Astrocyte (in vitro differentiated cells and primary cell): ENCODE results near the gene NTN3. TPM values are rescaled to one million over a fixed set of nuclear protein-coding genes. Genes with fewer than 3 reads are reported as not detected.

ENCODE experiments used
- DNase-seq: peaks from one replicate; pipeline ENCODE4 v3.0.0-alpha.2; 2010; ENCODE audit warnings: low read depth
- FAIRE-seq: peaks from 2 replicates; lab custom pipeline; 2011; peaks lifted over from hg19 to GRCh38; lab: Jason Lieb, UNC
- H2AFZ ChIP-seq: 2 replicates; pipeline ENCODE4 v1.6.0; 2012; ENCODE audit warnings: low read depth, low read length, inconsistent platforms
- H3K27ac ChIP-seq: 2 replicates; pipeline ENCODE4 v1.5.1; 2011; ENCODE audit warnings: low read depth, low read length, inconsistent platforms
- H3K27me3 ChIP-seq: 2 replicates; pipeline ENCODE4 v1.6.0; 2011; ENCODE audit warnings: low read length, inconsistent platforms; ENCODE audit not compliant: insufficient read depth
- H3K36me3 ChIP-seq: 2 replicates; pipeline ENCODE4 v1.5.1; 2011; ENCODE audit warnings: low read length, inconsistent platforms; ENCODE audit not compliant: insufficient read depth
- H3K4me1 ChIP-seq: 2 replicates; pipeline ENCODE4 v1.5.1; 2011; ENCODE audit warnings: low read length, inconsistent platforms; ENCODE audit not compliant: insufficient read depth
- H3K4me2 ChIP-seq: 2 replicates; pipeline ENCODE4 v1.6.0; 2012; ENCODE audit warnings: low read length, inconsistent platforms
- H3K4me3 ChIP-seq: 2 replicates; pipeline ENCODE4 v1.5.1; 2011; ENCODE audit warnings: low read depth, mild to moderate bottlenecking, low read length, inconsistent platforms; ENCODE audit not compliant: insufficient read depth
- H3K79me2 ChIP-seq: 2 replicates; pipeline ENCODE4 v1.6.0; 2012; ENCODE audit warnings: mild to moderate bottlenecking, low read length, inconsistent platforms; ENCODE audit not compliant: insufficient read depth
- H3K9ac ChIP-seq: 2 replicates; pipeline ENCODE4 v1.6.0; 2012; ENCODE audit warnings: mild to moderate bottlenecking, low read length, inconsistent platforms
- H3K9me3 ChIP-seq: 2 replicates; pipeline ENCODE4 v1.5.1; 2012; ENCODE audit warnings: low read depth, mild to moderate bottlenecking, low read length, inconsistent platforms; ENCODE audit not compliant: insufficient read depth
- H4K20me1 ChIP-seq: 2 replicates; pipeline ENCODE4 v1.6.0; 2012; ENCODE audit warnings: low read length, inconsistent platforms; ENCODE audit not compliant: insufficient read depth
- H3K27ac Mint-ChIP-seq: one replicate; pipeline ENCODE4 v1.8.0; 2021; ENCODE audit warnings: mild to moderate bottlenecking, mixed read lengths; ENCODE audit not compliant: unreplicated experiment
- H3K27me3 Mint-ChIP-seq: one replicate; pipeline ENCODE4 v1.8.0; 2021; ENCODE audit warnings: low read depth, mixed read lengths; ENCODE audit not compliant: unreplicated experiment
- H3K36me3 Mint-ChIP-seq: one replicate; pipeline ENCODE4 v1.8.0; 2021; ENCODE audit warnings: low read depth, mixed read lengths; ENCODE audit not compliant: unreplicated experiment
- H3K4me1 Mint-ChIP-seq: one replicate; pipeline ENCODE4 v1.8.0; 2021; ENCODE audit warnings: low read depth, mixed read lengths; ENCODE audit not compliant: unreplicated experiment
- H3K4me3 Mint-ChIP-seq: one replicate; pipeline ENCODE4 v1.8.0; 2021; ENCODE audit warnings: mild to moderate bottlenecking, moderate library complexity, mixed read lengths; ENCODE audit not compliant: unreplicated experiment
- H3K9me3 Mint-ChIP-seq: one replicate; pipeline ENCODE4 v1.8.0; 2021; ENCODE audit warnings: mild to moderate bottlenecking, mixed read lengths; ENCODE audit not compliant: unreplicated experiment
- CTCF ChIP-seq: IDR thresholded peaks from 2 replicates; pipeline ENCODE4 v1.5.1; 2011; ENCODE audit warnings: low read depth, mild to moderate bottlenecking, inconsistent platforms, low read length, moderate library complexity; ENCODE audit not compliant: insufficient read depth
- EZH2 ChIP-seq: IDR thresholded peaks from 2 replicates; pipeline ENCODE4 v1.6.1; 2012; ENCODE audit warnings: mild to moderate bottlenecking, low read length, inconsistent platforms; ENCODE audit not compliant: insufficient read depth
- total RNA-seq: library from RNA; stranded (reverse); gene quantifications from 2 replicates; pipeline ENCODE4 v1.2.1, GENCODE V29; 2021

Gene NTN3
- total RNA-seq, 1 donor from 2014 or later, result 1.1 TPM

- peaks cover 24% of the 10 kb centered on the region for H3K4me1 ChIP-seq
- peaks cover 12% of the 10 kb centered on the region for H3K27me3 Mint-ChIP-seq
- no peak overlapping the region for H3K27ac ChIP-seq
- H3K4me1 Mint-ChIP-seq, result peaks cover 3% of the 10 kb centered on the region
- FAIRE-seq (no peak), DNase-seq (no peak)
- H4K20me1 ChIP-seq, result peaks cover 18% of the 10 kb centered on the region
- H3K9me3 Mint-ChIP-seq, result no peaks in the 10 kb centered on the region
- peak overlapping the region; percentile 89 for H3K4me2 ChIP-seq
- H3K79me2 ChIP-seq, result no peaks in the 10 kb centered on the region
- TF ChIP-seq CTCF (no peak), EZH2 (no peak)
- no peaks in the 10 kb centered on the region for H3K27me3 ChIP-seq
- H3K36me3 ChIP-seq, result no peaks in the 10 kb centered on the region
- no peaks in the 10 kb centered on the region for H3K36me3 Mint-ChIP-seq
- H3K4me3 ChIP-seq, result peak overlapping the region; percentile 54
- no peak overlapping the region for H3K4me3 Mint-ChIP-seq
- no peak overlapping the region for H3K27ac Mint-ChIP-seq
- no peak overlapping the region for H3K9ac ChIP-seq
- H3K9me3 ChIP-seq, result no peaks in the 10 kb centered on the region
- no peak overlapping the region for H2AFZ ChIP-seq
These were observed 2.2 kb upstream of the NTN3 start for GRCh38 chr16:2468725-2469398.

GRCh38 chr16:2469399-2470233 is 1.5 kb upstream of the NTN3 start:
- H3K4me2 ChIP-seq, result no peak overlapping the region
- TF ChIP-seq CTCF (no peak), EZH2 (no peak)
- H3K27ac Mint-ChIP-seq, result no peak overlapping the region
- peaks cover 30% of the 10 kb centered on the region for H3K4me1 ChIP-seq
- no peak overlapping the region for H3K4me3 ChIP-seq
- no peak for FAIRE-seq
- no peaks in the 10 kb centered on the region for H3K9me3 Mint-ChIP-seq
- H2AFZ ChIP-seq, result no peak overlapping the region
- H3K27ac ChIP-seq, result no peak overlapping the region
- no peaks in the 10 kb centered on the region for H3K79me2 ChIP-seq
- peaks cover 18% of the 10 kb centered on the region for H4K20me1 ChIP-seq
- peak overlapping the region; percentile 40 for H3K4me3 Mint-ChIP-seq
- H3K4me1 Mint-ChIP-seq, result peaks cover 3% of the 10 kb centered on the region
- H3K27me3 Mint-ChIP-seq, result peaks cover 12% of the 10 kb centered on the region
- no peak for DNase-seq
- no peaks in the 10 kb centered on the region for H3K27me3 ChIP-seq
- no peaks in the 10 kb centered on the region for H3K9me3 ChIP-seq
- no peaks in the 10 kb centered on the region for H3K36me3 Mint-ChIP-seq
- H3K9ac ChIP-seq, result no peak overlapping the region
- H3K36me3 ChIP-seq, result no peaks in the 10 kb centered on the region

GRCh38 chr16:2470234-2470601 is 879 bp upstream of the NTN3 start:
- H3K4me1 ChIP-seq, result peaks cover 30% of the 10 kb centered on the region

More at GRCh38 chr16:2470234-2470601, 879 bp upstream of the NTN3 start:
- peaks cover 12% of the 10 kb centered on the region for H3K27me3 Mint-ChIP-seq
- Histone ChIP-seq H4K20me1 (peaks cover 18% of the 10 kb centered on the region), H3K4me2 (no peak overlapping the region), H3K4me3 (no peak overlapping the region), H3K27ac (no peak overlapping the region), H3K79me2 (no peaks in the 10 kb centered on the region), H3K9me3 (no peaks in the 10 kb centered on the region), H3K36me3 (no peaks in the 10 kb centered on the region), H3K9ac (no peak overlapping the region), H2AFZ (no peak overlapping the region), H3K27me3 (no peaks in the 10 kb centered on the region)
- TF ChIP-seq EZH2, result no peak
- no peak for TF ChIP-seq CTCF
- FAIRE-seq (no peak), DNase-seq (no peak)
- peaks cover 3% of the 10 kb centered on the region for H3K4me1 Mint-ChIP-seq
- no peaks in the 10 kb centered on the region for H3K9me3 Mint-ChIP-seq
- no peak overlapping the region for H3K27ac Mint-ChIP-seq
- peak overlapping the region; percentile 40 for H3K4me3 Mint-ChIP-seq
- H3K36me3 Mint-ChIP-seq, result no peaks in the 10 kb centered on the region
